Stomach (tissue), 9 donors: Measurements from ENCODE around the gene SARS2. TPM values are rescaled to one million over a fixed set of nuclear protein-coding genes. Genes with fewer than 3 reads are reported as not detected.

Experiments used
- DNase-seq, 2 donors: peaks; one replicate each; pipeline versions ENCODE4 v3.0.0 to v3.0.0-alpha.2; 2013 to 2019
- H3K27ac ChIP-seq, 5 donors: fragments of 200-600 bp in 4 of 5; sonication (generic) in 4 of 5; one replicate each; pipeline ENCODE4 v1.5.1; 2013 to 2019; ENCODE audit warnings: mild to moderate bottlenecking in 1 of 5, moderate library complexity in 1 of 5
- H3K27me3 ChIP-seq, 3 donors: fragments of 200-600 bp; sonication (generic); one replicate each; pipeline ENCODE4 v1.5.1; 2017 to 2019; ENCODE audit warnings: mixed run types in 1 of 3
- H3K36me3 ChIP-seq, 4 donors: fragments of 200-600 bp; sonication (generic); 1 replicate in 3 of 4; 2 replicates in 1 of 4; pipeline ENCODE4 v1.5.1; 2016 to 2019
- H3K4me1 ChIP-seq, 4 donors: fragments of 200-600 bp; sonication (generic); one replicate each; pipeline ENCODE4 v1.5.1; 2016 to 2019
- H3K4me3 ChIP-seq, 4 donors: fragments of 200-600 bp; sonication (generic) in 3 of 4; one replicate each; pipeline ENCODE4 v1.5.1; 2016 to 2019; ENCODE audit warnings: mild to moderate bottlenecking in 1 of 4
- H3K9me3 ChIP-seq, 4 donors: fragments of 200-600 bp; sonication (generic); one replicate each; pipeline ENCODE4 v1.5.1; 2016 to 2019
- CTCF ChIP-seq, 7 experiments: fragments of 450-650 bp in 4 of 7; fragments of 200-600 bp in 3 of 7; sonication (generic) in 3 of 7; IDR thresholded peaks; one replicate each; pipeline ENCODE4 v1.5.1; 2016 to 2019; ENCODE audit warnings: antibody characterized with exemption in 7 of 7, control low read depth in 2 of 7, mild to moderate bottlenecking in 1 of 7
- EP300 ChIP-seq: sonication (generic); formaldehyde crosslinking; IDR thresholded peaks from one replicate; pipeline ENCODE4 v1.6.1; 2017; ENCODE audit warnings: antibody characterized with exemption
- POLR2A ChIP-seq, 4 donors: fragments of 450-650 bp; IDR thresholded peaks; one replicate each; pipeline ENCODE4 v1.6.1; 2016; ENCODE audit warnings: antibody characterized with exemption in 4 of 4, control low read depth in 2 of 4, mild to moderate bottlenecking in 1 of 4, moderate library complexity in 1 of 4
- POLR2AphosphoS5 ChIP-seq, 3 donors: sonication (generic); formaldehyde crosslinking; IDR thresholded peaks; one replicate each; pipeline ENCODE4 v1.6.1; 2016; ENCODE audit warnings: antibody characterized with exemption in 3 of 3
- WGBS, 5 donors: extraction: QIAGEN DNeasy Blood & Tissue Kit in 3 of 5; methylation state at CpG; one replicate each; pipeline versions ENCODE4 v1.1.5 to v1.1.7; 2013 to 2018; 5-methylcytosine and 5-hydroxymethylcytosine counted together
- intact Hi-C: fragments of 100-400 bp; cut with DNase I; formaldehyde crosslinking; loops from one replicate; pipeline ENCODE4 v1.15.1; 2023; ENCODE audit warnings: low total_unique reads
- polyA plus RNA-seq, 3 donors: library from polyadenylated mRNA; stranded (reverse); fragments of 200-250 nt; gene quantifications; one replicate each; pipeline ENCODE4 v1.2.3, GENCODE V29; 2013
- total RNA-seq, 5 donors: library from RNA; depleted of rRNA; stranded (reverse); fragments of >200 nt; gene quantifications; one replicate each; pipeline versions ENCODE4 v1.1.0 to v1.2.3, GENCODE V29; 2014 to 2016
- donor health status: healthy with polysubstance abuse.
- donor health status: Bipolar disorder and iron deficiency.
- donor health status: healthy.

SARS2 gene
- total and polyA plus RNA-seq, 8 donors = 4.9 to 59.4 (median 27.7) TPM; not detected in 1

GRCh38 chr19:38975861-38976271 lies 45.3 kb upstream of the SARS2 start:
- H3K9me3 ChIP-seq = peaks cover 0 to 7% (median 2%) of the 10 kb centered on the region in 4 donors
- H3K27me3 ChIP-seq = peaks cover 0 to 16% (median 9%) of the 10 kb centered on the region in 3 donors
- peak overlapping the region; percentile 67 to 91 (median 87) for H3K27ac ChIP-seq
- WGBS, 5 donors = 0 to 7% (median 4%) methylated on average over 14 to 22 of the region's 22 CpGs
- no peak for TF ChIP-seq POLR2AphosphoS5 (IDR thresholded peaks at IDR 0.05)
- H3K36me3 ChIP-seq = no peaks in the 10 kb centered on the region
- peak overlapping the region; percentile 55 to 74 (median 68) for H3K4me3 ChIP-seq
- DNase-seq = peak in 1 of 2 donors; percentile 75
- H3K4me1 ChIP-seq = peaks cover 7 to 33% (median 23%) of the 10 kb centered on the region in 4 donors
- intact Hi-C loops = no loop called here

GRCh38 chr19:38975214-38975860 lies 44.8 kb upstream of the SARS2 start, which contains the start of gene FBXO17:
Gene FBXO17, minus strand, starts transcription at chr19:38975742. Its CDS starts 25,423 bp downstream, at chr19:38950319.
- peak within 1 kb of the TSS; percentile 67 to 91 (median 87) for H3K27ac ChIP-seq
- intact Hi-C loops = no loop called here
- peak; percentile 44 to 90 for DNase-seq
- peaks cover 7 to 39% (median 23%) of the 10 kb centered on the region in 4 donors for H3K4me1 ChIP-seq
- 1 to 5% (median 4%) methylated on average over 36 to 63 of the region's 63 CpGs for WGBS, 5 donors
- H3K9me3 ChIP-seq = peaks cover 0 to 3% (median 0%) of the 10 kb centered on the region in 4 donors
- H3K27me3 ChIP-seq = peaks cover 0 to 16% (median 9%) of the 10 kb centered on the region in 3 donors
- H3K4me3 ChIP-seq = peak within 1 kb of the TSS; percentile 55 to 74 (median 68)
- no peaks in the 10 kb centered on the region for H3K36me3 ChIP-seq
- TF ChIP-seq CTCF (IDR thresholded peaks at IDR 0.05) (no peak), POLR2AphosphoS5 (IDR thresholded peaks at IDR 0.05) (no peak), EP300 (no peak), POLR2A (IDR thresholded peaks at IDR 0.05) (no peak)

- peak in 1 of 2 donors; percentile 47 for DNase-seq
- Histone ChIP-seq H3K36me3 (no peaks in the 10 kb centered on the region), H3K4me3 (peak overlapping the region; percentile 55 to 74 (median 68)), H3K9me3 (no peaks in the 10 kb centered on the region), H3K27me3 (peaks cover 0 to 16% (median 9%) of the 10 kb centered on the region in 3 donors), H3K4me1 (peaks cover 7 to 39% (median 23%) of the 10 kb centered on the region in 4 donors), H3K27ac (peak overlapping the region; percentile 49 to 91 (median 87))
- WGBS, 5 donors = 20 to 34% (median 31%) methylated on average over 19 of the region's 19 CpGs
- TF ChIP-seq POLR2AphosphoS5 (IDR thresholded peaks at IDR 0.05) (no peak), CTCF (IDR thresholded peaks at IDR 0.05) (no peak), EP300 (no peak), POLR2A (IDR thresholded peaks at IDR 0.05) (no peak)
- intact Hi-C loops = no loop called here
Observed at GRCh38 chr19:38974624-38975213, 44.2 kb upstream of the SARS2 start.

- no peak for TF ChIP-seq CTCF (IDR thresholded peaks at IDR 0.05)
- no peak for TF ChIP-seq EP300
- 84 to 96% (median 89%) methylated on average over 2 of the region's 2 CpGs for WGBS, 5 donors
- intact Hi-C loops = no loop called here
- peaks cover 0 to 16% (median 9%) of the 10 kb centered on the region in 3 donors for H3K27me3 ChIP-seq
- peaks cover 7 to 36% (median 21%) of the 10 kb centered on the region in 4 donors for H3K4me1 ChIP-seq
- no peak overlapping the region for H3K27ac ChIP-seq
- H3K9me3 ChIP-seq = no peaks in the 10 kb centered on the region
- H3K4me3 ChIP-seq = no peak overlapping the region
- no peaks in the 10 kb centered on the region for H3K36me3 ChIP-seq
- no peak for DNase-seq
Observed at GRCh38 chr19:38971672-38972071, 41.1 kb upstream of the SARS2 start.
